AG09309 (cell line): ENCODE measurements around the gene CERS5.

Experiments used
- DNase-seq: peaks from one replicate; pipeline ENCODE4 v3.0.0-alpha.2; 2010; ENCODE audit warnings: low read depth
- H3K4me3 ChIP-seq: 2 replicates; pipeline ENCODE4 v1.5.1; 2011; ENCODE audit warnings: mild to moderate bottlenecking, low read depth, low read length, moderate library complexity; ENCODE audit not compliant: control insufficient read depth
- CTCF ChIP-seq: IDR thresholded peaks from 2 replicates; pipeline ENCODE4 v1.5.1; 2011; ENCODE audit warnings: mild to moderate bottlenecking, low read depth, low read length, inconsistent platforms; ENCODE audit not compliant: insufficient read depth, control insufficient read depth; ENCODE audit errors: missing control alignments

The CERS5 gene

GRCh38 chr12:50182461-50182860, 15.3 kb upstream of the CERS5 start:
- no peak for DNase-seq
- no peak overlapping the region for H3K4me3 ChIP-seq
- no peak for TF ChIP-seq CTCF

GRCh38 chr12:50181691-50182090, 14.5 kb upstream of the CERS5 start:
- no peak overlapping the region for H3K4me3 ChIP-seq
- no peak for DNase-seq
- no peak for TF ChIP-seq CTCF

- TF ChIP-seq CTCF: no peak
- no peak for DNase-seq
These were observed 8.5 kb upstream of the CERS5 start for GRCh38 chr12:50175716-50176026.

GRCh38 chr12:50174971-50175715, 8.0 kb upstream of the CERS5 start:
- peak; percentile 54 for DNase-seq
- TF ChIP-seq CTCF: peak; percentile 53
- H3K4me3 ChIP-seq: no peak overlapping the region

More at GRCh38 chr12:50175716-50176026, 8.5 kb upstream of the CERS5 start:
- no peak overlapping the region for H3K4me3 ChIP-seq

- DNase-seq: no peak
- peak overlapping the region; percentile 91 for H3K4me3 ChIP-seq
- TF ChIP-seq CTCF: no peak
These were observed 445 bp downstream of the CERS5 start for GRCh38 chr12:50166799-50167048.

- no peak overlapping the region for H3K4me3 ChIP-seq
- no peak for DNase-seq
- TF ChIP-seq CTCF: no peak
These were observed 2.2 kb downstream of the CERS5 start for GRCh38 chr12:50164963-50165362.

- TF ChIP-seq CTCF: no peak
- H3K4me3 ChIP-seq: no peak overlapping the region
- no peak for DNase-seq
These were observed 4.9 kb downstream of the CERS5 start for GRCh38 chr12:50162230-50162629.
